HFFc6 (cell line): ENCODE measurements around the gene SPINDOC. TPM values are rescaled to one million over a fixed set of nuclear protein-coding genes. Genes with fewer than 3 reads are reported as not detected.

Source experiments
- DNase-seq: peaks from one replicate; pipeline ENCODE4 v3.0.0-alpha.2; 2018
- H3K27ac Mint-ChIP-seq: 2 replicates; pipeline ENCODE4 v1.8.0; 2020; ENCODE audit warnings: mild to moderate bottlenecking, mixed read lengths
- H3K27me3 Mint-ChIP-seq: 2 replicates; pipeline ENCODE4 v1.8.0; 2021; ENCODE audit warnings: mild to moderate bottlenecking, moderate library complexity, mixed read lengths; ENCODE audit not compliant: insufficient read depth
- H3K36me3 Mint-ChIP-seq: 2 replicates; pipeline ENCODE4 v1.8.0; 2021; ENCODE audit warnings: low read depth, mixed read lengths
- H3K4me1 Mint-ChIP-seq: 2 replicates; pipeline ENCODE4 v1.8.0; 2020; ENCODE audit warnings: low read depth, mixed read lengths
- H3K4me3 Mint-ChIP-seq: 2 replicates; pipeline ENCODE4 v1.8.0; 2020; ENCODE audit warnings: mild to moderate bottlenecking, moderate library complexity, mixed read lengths
- H3K9me3 Mint-ChIP-seq: 2 replicates; pipeline ENCODE4 v1.8.0; 2020; ENCODE audit warnings: mild to moderate bottlenecking, mixed read lengths
- total RNA-seq, 6 experiments: library from RNA; stranded (reverse); fragmentation: NEBNext Ultra II Directional; extraction: Animal tissue kit (Norgen Biotek cat#: 25700); gene quantifications; 2 replicates in 1 of 6; 3 replicates in 5 of 6; pipeline ENCODE4 v1.2.3, GENCODE V29; 2021
- TF ChIP-seq, protein P1 (sequence below): fragments of 200-600 bp; sonication (generic); IDR thresholded peaks from 2 replicates; pipeline ENCODE4 v1.5.0; 2021; ENCODE audit warnings: antibody characterized with exemption, mild to moderate bottlenecking

The SPINDOC gene
- total RNA-seq, 6 experiments from 2014 or later: 24.7 to 31.7 (median 29.5) TPM

DNA sequence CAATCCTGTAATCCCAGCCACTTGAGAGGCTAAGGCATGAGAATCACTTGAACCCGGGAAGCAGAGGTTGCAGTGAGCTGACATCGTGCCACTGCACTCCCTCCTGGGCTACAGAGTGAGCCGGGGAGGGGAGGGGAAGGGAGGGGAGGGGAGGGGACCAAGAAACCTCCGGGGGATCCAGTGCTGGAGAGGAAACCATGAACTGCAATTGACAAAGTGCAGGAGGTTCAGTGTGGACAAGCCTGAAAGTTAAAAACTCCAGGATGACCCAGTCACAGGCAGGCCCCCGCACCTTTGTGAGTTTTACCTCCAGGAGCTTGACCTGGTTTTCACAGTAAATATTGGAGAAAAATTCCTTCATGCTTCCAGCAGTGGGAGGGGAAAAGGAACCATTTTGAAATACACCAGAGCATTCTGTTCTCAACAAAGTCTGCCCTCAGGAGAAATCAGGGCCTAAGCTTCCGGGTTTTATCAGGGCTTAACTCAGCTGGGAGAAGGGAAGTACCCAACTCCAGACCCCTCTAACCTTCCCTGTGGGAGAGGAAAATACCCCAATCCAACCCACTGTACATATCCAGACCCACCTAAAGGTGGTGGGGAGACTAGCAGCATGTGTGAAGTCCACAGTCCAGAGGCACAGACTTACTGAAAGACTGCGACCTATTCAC is 29.2 kb upstream of the SPINDOC start:
- no peaks in the 10 kb centered on the region for H3K9me3 Mint-ChIP-seq
- peaks cover 3% of the 10 kb centered on the region for H3K4me1 Mint-ChIP-seq
- no peak overlapping the region for H3K27ac Mint-ChIP-seq

DNA sequence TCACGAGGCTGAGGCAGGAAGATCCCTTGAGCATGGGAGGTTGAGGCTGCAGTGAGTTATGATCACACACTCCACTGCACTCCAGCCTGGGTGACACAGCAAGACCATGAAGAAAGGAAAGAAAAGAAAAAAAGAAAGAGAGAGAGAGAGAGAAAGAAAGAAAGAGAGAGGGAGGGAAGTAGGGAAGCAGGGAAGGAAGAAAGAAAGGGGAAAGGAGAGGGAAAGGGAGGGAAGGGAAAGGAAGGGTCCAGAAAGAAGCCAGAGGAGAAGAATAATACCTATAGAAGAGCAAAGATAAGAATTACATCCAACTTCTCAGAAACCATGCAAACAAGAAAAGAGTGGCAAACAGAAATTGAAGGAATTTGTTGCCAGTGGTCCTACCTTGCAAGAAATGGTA is 27.4 kb upstream of the SPINDOC start:
- TF ChIP-seq, protein P1, sequence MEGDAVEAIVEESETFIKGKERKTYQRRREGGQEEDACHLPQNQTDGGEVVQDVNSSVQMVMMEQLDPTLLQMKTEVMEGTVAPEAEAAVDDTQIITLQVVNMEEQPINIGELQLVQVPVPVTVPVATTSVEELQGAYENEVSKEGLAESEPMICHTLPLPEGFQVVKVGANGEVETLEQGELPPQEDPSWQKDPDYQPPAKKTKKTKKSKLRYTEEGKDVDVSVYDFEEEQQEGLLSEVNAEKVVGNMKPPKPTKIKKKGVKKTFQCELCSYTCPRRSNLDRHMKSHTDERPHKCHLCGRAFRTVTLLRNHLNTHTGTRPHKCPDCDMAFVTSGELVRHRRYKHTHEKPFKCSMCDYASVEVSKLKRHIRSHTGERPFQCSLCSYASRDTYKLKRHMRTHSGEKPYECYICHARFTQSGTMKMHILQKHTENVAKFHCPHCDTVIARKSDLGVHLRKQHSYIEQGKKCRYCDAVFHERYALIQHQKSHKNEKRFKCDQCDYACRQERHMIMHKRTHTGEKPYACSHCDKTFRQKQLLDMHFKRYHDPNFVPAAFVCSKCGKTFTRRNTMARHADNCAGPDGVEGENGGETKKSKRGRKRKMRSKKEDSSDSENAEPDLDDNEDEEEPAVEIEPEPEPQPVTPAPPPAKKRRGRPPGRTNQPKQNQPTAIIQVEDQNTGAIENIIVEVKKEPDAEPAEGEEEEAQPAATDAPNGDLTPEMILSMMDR: no peak
- no peaks in the 10 kb centered on the region for H3K4me1 Mint-ChIP-seq
- no peak overlapping the region for H3K4me3 Mint-ChIP-seq
- H3K27ac Mint-ChIP-seq: no peak overlapping the region
- no peaks in the 10 kb centered on the region for H3K36me3 Mint-ChIP-seq
- H3K9me3 Mint-ChIP-seq: no peaks in the 10 kb centered on the region
- no peak for DNase-seq
- H3K27me3 Mint-ChIP-seq: peaks cover 3% of the 10 kb centered on the region; the same call in 1 of the 2 replicates

More for the DNA sequence above, 29.2 kb upstream of the SPINDOC start:
- peaks cover 3% of the 10 kb centered on the region; the same call in 1 of the 2 replicates for H3K27me3 Mint-ChIP-seq
- no peak overlapping the region for H3K4me3 Mint-ChIP-seq
- H3K36me3 Mint-ChIP-seq: no peaks in the 10 kb centered on the region
- TF ChIP-seq, protein P1: no peak
- no peak for DNase-seq

- Mint-ChIP-seq H3K27ac (no peak overlapping the region), H3K9me3 (peaks cover 14% of the 10 kb centered on the region)
Measured at GRCh38 chr11:63791495-63792167, 21.6 kb upstream of the SPINDOC start.

DNA sequence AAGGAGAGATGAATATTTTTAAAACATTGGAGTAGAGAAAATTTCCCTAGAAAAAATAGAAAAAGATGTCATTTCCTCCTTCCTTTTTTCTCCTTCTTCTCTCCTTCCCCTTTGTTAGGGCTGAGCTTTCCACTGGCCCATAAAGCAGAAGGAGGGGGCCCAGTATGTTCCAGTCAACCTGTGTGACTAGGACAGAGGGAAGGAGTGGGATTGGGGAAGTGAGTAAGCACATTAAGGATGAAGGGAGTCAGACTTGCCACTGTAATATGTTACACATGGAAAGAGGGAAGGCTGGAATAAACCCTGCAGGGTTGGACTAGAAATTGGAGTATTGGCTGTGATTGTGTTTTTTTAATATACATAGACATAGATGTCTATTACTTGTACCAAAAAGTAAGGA is 20.1 kb upstream of the SPINDOC start:
- Mint-ChIP-seq H3K27ac (no peak overlapping the region), H3K4me1 (no peaks in the 10 kb centered on the region), H3K36me3 (peaks cover 14% of the 10 kb centered on the region), H3K9me3 (peaks cover 14% of the 10 kb centered on the region), H3K4me3 (no peak overlapping the region), H3K27me3 (no peaks in the 10 kb centered on the region)
- TF ChIP-seq, protein P1: no peak
- DNase-seq: no peak

More at GRCh38 chr11:63791495-63792167, 21.6 kb upstream of the SPINDOC start:
- no peaks in the 10 kb centered on the region for H3K27me3 Mint-ChIP-seq
- TF ChIP-seq, protein P1: no peak
- DNase-seq: no peak
- H3K4me1 Mint-ChIP-seq: no peaks in the 10 kb centered on the region
- H3K4me3 Mint-ChIP-seq: no peak overlapping the region
- H3K36me3 Mint-ChIP-seq: peaks cover 14% of the 10 kb centered on the region

DNA sequence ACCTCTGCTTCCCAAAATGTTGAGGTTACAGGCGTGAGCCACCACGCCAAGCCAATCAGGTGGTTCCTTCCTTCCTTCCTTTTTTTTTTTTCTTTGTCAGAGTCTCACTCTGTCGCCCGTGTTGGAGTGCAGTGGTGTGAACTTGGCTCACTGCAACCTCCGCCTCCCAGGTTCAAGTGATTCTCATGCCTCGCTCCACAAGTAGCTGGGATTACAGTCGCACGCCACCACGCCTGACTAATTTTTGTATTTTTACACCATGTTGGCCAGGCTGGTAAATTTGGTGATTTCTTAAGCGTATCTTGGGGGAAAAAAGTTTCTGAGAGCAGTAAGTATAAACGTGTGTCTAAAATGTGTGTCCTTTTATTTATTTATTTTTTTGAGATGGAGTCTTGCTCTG is 18.2 kb upstream of the SPINDOC start:
- H3K36me3 Mint-ChIP-seq: peaks cover 14% of the 10 kb centered on the region
- DNase-seq: no peak
- H3K9me3 Mint-ChIP-seq: peaks cover 14% of the 10 kb centered on the region
- H3K4me1 Mint-ChIP-seq: no peaks in the 10 kb centered on the region
- TF ChIP-seq, protein P1: no peak
- no peak overlapping the region for H3K4me3 Mint-ChIP-seq
- no peaks in the 10 kb centered on the region for H3K27me3 Mint-ChIP-seq
- H3K27ac Mint-ChIP-seq: no peak overlapping the region
